Stimulated activated CD8-positive, alpha-beta memory T cell treated with anti-CD3 and anti-CD28 coated beads, Interleukin-12 subunit alpha, Interleukin-12 subunit beta, amount 100 ng/mL, for 4 hours (primary cell): ENCODE measurements around the gene E4F1.

Source experiments
- DNase-seq: peaks from one replicate; pipeline ENCODE4 v3.0.0-alpha.2; 2020; ENCODE audit warnings: low read depth

The E4F1 gene, protein sequence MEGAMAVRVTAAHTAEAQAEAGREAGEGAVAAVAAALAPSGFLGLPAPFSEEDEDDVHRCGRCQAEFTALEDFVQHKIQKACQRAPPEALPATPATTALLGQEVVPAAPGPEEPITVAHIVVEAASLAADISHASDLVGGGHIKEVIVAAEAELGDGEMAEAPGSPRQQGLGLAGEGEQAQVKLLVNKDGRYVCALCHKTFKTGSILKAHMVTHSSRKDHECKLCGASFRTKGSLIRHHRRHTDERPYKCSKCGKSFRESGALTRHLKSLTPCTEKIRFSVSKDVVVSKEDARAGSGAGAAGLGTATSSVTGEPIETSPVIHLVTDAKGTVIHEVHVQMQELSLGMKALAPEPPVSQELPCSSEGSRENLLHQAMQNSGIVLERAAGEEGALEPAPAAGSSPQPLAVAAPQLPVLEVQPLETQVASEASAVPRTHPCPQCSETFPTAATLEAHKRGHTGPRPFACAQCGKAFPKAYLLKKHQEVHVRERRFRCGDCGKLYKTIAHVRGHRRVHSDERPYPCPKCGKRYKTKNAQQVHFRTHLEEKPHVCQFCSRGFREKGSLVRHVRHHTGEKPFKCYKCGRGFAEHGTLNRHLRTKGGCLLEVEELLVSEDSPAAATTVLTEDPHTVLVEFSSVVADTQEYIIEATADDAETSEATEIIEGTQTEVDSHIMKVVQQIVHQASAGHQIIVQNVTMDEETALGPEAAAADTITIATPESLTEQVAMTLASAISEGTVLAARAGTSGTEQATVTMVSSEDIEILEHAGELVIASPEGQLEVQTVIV

DNA sequence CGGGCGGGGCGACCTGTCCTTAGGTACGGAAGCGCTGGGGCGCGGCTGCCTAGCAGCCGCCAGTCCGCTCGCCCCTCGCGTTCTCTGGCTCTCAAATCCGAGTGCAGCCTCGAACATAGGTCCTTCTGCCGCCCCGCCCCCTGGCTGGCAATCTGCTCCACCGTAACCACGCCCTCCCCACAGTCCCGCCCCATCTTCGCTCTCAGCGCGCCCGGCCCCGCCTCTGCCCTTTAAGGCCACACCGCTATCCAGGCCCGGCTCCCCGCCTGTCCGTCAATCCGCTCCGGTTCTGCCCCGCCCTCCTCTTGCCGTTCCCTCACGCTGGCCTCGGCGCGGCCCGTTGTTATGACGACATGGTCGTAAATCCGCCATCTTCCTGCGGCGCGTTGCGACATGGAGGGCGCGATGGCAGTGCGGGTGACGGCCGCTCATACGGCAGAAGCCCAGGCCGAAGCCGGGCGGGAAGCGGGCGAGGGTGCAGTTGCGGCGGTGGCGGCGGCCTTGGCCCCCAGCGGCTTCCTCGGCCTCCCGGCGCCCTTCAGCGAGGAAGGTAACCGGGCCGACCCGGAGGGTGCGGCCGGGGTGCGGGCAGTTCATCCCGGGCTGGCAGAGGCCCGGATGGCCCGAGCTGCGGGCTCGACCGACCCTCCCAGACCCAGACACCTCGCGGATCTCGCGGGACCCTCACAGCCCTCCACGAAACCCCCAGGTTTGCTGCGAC, at the start of gene E4F1:
E4F1 (plus strand) TSS at position 371 of the 721 bp plus-strand sequence; CDS start at position 394, 23 bp downstream.
- peak; percentile 98 for DNase-seq

- no peak for DNase-seq
Observed at GRCh38 chr16:2173916-2174315, 49.5 kb upstream of the E4F1 start.

GRCh38 chr16:2174396-2175131, 48.8 kb upstream of the E4F1 start:
- no peak for DNase-seq

DNA sequence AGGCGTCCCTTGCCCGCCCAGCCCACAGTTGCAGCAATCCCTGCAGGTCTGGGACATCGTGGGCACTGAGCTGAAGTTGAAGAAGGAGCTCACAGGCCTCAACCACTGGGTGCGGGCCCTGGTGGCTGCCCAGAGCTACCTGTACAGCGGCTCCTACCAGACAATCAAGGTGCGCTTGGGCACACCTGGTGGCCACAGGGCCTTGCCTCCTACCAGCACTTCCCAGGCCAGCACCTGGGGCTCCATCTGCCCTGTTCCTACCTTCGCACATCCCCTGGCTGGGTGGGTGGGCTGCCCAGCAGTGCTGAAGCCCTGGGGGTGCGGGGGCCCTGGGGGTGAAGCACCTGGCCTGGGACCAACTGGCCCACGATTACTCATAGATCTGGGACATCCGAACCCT, 47.9 kb upstream of the E4F1 start:
- no peak for DNase-seq

DNA sequence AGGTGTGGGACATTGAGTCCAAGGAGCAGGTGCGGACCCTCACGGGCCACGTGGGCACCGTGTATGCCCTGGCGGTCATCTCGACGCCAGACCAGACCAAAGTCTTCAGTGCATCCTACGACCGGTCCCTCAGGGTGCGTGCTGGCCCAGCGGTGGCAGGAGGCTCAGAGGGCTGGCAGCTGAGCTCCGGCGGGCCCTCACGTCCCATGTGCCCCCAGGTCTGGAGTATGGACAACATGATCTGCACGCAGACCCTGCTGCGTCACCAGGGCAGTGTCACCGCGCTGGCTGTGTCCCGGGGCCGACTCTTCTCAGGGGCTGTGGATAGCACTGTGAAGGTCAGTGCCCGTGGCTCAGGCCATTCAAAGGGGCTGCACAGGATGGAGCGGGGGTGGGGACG, 47.3 kb upstream of the E4F1 start:
- DNase-seq, result no peak

GRCh38 chr16:2177101-2177500, 46.3 kb upstream of the E4F1 start:
- DNase-seq, result no peak

DNA sequence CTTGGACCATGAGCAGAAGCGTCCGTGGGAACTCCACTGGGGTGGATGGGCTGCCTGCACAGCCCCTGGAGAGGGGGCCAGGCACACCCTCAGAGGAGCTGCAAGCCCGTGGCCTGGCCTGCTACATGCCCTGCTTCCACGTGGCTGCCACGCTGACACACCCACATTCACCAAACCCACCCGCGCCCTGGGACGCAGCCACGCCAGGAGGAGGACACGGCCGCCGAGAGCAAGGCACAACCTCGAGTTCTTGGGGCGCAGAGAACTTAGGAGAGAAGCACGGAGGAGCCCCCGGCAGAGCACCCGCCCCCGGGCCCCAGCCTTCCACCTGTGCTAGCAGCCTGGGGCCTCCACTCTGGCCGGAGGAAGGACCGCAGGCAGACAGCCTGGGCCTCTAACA, 45.8 kb upstream of the E4F1 start:
- DNase-seq, result no peak

DNA sequence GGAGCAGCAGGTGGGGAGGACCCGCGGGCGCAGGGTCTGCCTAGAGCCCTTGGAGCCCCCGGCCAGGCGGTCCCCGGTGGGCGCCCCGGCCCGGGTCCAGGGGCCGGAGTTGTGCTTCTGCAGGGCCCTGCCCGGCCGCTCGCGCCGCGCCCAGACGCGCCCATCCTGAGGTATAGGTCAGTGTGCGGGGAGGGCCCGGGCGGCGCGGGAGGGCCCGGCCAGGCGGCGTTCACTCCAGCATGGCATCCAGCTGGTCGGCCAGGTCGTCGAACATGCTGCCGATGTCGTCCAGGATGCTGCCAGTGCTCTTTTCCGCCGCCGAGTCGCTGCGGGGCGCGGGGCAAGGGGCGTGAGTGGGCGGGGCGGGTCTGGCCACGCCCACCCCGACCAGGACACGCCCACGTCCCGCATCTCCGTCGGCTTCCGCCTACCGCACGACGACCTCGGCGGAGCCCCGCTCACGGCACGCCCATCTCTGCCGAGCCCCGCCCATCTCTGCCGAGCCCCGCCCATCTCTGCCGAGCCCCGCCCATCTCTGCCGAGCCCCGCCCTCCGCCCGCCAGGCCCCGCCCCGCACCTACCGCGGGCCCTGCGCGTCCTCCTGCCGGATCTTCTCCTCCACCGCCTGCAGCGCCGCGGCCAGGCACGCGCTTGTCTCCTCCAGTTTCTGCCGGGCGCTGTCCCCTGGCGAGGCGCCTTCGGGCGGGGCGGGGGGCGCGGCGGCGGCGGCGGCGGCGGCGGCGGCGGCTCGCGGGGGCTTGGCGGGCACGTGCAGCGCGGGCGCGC, 44.9 kb upstream of the E4F1 start:
- no peak for DNase-seq

GRCh38 chr16:2179107-2179501, 44.3 kb upstream of the E4F1 start:
- no peak for DNase-seq

DNA sequence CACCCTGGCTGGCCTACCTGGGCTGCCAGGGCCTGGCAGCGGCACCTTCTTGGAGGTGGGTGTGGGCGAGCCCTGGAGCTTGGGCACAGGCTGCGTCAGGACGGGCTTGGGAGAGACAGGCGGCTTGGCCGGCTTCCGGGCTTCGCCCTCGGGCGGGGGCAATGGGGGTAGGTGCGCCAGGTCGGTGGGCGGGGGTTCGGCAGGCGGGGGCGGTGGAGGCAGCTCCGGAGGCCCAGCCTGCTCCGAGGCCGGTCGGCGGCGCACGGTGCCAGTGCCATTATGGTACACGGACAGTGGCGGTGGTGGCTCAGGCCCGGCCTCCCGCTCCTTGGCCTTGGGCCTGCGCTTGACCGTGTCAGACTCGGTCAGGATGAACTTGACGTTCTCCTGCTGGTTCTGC, 43.8 kb upstream of the E4F1 start:
- no peak for DNase-seq

DNA sequence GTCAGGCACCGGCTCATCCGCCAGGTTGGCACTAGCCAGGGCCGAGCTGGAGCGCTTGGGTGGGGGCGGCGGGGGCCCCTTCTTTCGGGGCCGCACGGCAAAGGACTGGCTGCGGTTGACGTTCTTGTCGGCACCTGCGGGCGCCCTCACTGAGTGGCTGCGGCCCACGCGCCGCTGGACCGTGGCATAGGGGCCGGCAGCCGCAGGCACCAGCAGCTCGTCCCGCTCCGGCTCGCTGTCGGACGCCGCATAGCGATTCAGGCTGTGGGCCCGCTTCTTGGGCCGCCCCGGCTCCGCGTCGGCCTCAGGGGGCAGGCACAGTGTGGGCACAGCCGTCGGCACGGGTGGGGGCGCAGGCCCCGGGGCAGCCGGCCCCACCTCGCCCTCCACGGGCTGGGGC, 42.9 kb upstream of the E4F1 start:
- DNase-seq, result no peak

DNA sequence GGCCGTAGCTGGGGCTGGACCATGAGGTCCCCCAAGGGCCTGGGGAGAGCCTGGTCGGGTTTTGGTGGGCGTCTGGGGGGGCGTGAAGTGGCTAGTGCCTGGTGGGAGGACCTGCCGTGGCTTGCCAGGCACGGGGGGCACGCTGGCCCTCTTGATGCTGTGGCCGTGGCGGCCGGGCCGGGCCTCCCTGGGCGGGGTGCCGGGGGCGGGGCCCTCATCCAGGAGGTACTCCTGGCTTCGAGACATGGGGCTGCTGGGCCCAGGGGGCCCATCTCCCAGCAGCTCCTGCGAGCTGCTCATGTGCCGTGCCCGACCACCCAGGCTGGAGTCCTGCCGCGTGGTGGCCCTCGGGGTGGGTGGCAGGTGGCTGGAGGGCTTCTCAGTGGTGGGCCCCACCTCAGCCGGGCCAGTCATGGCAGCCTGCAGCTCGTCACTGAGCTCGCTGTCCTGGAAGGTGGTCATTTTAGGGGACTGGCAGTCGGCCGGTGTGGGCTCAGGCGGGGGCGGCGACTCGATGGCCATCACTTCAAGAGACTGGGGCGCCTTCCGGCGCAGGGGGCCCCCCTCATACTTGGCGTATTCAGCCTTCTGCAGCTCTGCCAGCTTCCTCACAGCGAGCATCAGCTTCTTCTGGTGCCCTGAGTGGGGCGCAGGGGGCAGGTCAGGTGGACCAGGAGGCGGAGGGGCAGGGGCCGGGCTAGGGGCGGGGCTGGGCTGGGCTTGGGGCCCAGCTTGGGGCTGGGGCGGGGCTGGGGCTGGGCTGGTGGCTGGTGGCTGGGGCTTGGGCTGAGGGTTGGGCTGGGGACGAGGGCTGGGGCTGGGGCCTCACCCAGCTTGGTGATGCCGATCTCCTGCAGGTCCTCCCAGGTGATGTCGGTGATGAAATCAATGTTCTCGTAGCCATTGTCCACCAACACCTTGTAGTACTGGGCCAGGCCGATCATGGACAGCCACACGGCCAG, 42.1 kb upstream of the E4F1 start:
- DNase-seq, result no peak

- DNase-seq, result no peak
Observed at GRCh38 chr16:2181952-2182351, 41.4 kb upstream of the E4F1 start.

GRCh38 chr16:2183671-2184070, 39.7 kb upstream of the E4F1 start:
- DNase-seq, result no peak

DNA sequence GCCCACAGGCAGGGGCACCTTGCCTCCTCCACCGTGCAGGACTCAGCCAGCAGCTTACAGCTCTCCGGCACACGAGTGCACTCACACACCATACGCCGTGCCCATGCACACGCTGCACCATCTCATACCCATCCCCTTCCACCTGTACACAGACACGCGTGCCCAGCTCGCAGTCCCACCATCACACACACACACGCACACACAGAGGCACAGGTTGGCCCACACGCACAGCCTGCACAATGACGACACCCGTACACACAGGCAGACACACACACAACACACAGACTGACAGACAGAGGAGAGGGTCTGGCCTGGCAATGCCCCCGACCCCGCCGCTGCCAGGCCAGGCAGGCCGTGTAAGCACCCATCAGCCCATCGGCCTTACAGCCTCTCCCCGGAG, 39.0 kb upstream of the E4F1 start:
- DNase-seq, result no peak

- DNase-seq, result no peak
Observed at GRCh38 chr16:2184962-2185361, 38.4 kb upstream of the E4F1 start.

DNA sequence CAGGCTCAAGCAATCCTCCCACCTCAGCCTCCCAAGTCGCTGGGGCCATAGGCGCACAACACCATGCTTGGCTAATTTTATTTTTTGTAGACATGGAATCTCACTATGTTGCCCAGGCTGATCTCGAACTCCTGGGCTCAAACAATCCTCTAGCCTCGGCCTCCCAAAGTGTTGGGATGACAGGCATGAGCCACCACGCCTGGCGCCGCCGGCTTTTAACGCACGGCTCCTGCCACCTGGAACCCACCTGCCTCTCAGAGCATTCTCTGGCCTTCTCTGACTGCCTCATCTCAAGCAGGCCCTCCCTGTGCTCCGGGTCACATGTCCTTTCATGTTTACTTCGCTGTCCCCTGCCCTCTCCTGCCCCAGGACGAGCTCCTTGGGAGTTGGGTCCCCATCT, 37.3 kb upstream of the E4F1 start:
- DNase-seq, result no peak

- DNase-seq, result no peak
Observed at GRCh38 chr16:2186505-2186904, 36.9 kb upstream of the E4F1 start.

GRCh38 chr16:2187212-2187611, 36.2 kb upstream of the E4F1 start:
- DNase-seq, result no peak

DNA sequence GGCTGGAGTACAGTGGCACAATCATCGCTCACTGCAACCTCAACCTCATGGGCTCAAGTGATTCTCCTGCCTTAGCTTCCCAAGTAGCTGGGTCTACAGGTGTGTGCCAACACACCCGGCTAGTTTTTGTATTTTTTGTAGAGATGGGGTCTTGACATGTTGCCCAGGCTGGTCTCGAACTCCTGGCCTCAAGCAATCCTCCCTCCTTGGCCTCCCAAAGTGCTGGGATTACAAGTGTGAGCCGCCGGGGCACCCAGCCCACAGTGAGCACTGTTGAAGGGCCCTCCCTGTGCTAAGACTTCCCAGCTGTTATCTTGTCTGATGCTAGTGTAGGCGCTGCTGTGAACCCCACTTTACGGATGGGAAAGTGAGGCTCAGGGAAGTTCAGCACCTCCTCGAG, 35.0 kb upstream of the E4F1 start:
- DNase-seq, result no peak
